ENCODE data around the gene STAG3.

The STAG3 gene

DNA sequence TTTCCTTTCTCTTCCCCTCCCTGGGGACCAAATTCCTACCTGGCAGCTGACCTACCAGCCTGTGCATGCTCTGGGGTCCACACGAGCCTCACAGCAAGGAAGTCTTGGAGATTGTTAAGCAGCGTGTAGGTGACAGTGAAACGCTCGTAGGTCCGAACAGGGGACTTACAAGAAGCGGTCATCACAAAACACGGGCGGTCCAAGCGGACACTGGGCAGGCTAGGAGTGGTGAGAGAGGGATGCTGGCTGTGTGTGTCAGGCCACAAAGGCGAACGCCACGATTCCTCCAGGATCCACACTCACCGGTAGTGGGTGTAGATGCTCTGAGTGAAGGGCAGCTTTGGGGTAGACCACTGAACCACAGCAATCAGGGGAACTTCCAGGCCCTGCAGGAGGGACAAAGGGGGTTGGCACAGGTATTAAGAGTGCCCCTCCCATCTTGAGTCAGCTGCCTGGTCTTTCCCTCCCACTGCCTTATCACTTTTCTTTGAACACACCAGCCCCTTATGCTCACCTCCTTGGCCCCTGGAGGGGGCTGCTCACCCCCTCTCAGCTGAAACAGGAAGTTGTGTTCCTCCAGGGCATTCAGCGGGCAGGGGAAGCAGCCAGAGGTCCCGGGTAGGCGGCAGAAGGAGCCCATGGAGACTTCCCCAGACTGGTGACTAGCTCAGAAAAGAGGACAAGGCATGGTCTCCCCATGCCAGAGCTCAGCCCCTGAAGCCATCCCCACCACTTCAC is 21.2 kb upstream of the STAG3 start:
- DNase-seq (ENCODE audit: low read depth), result no peak
- H3K4me3 ChIP-seq (ENCODE audit: low read length), result no peak overlapping the region
- no peak for TF ChIP-seq CTCF (IDR thresholded peaks at IDR 0.05; ENCODE audit: insufficient read depth, low read depth, low read length, missing control alignments)

GRCh38 chr7:100157069-100157333 is 20.7 kb upstream of the STAG3 start:
- no peak for TF ChIP-seq CTCF (IDR thresholded peaks at IDR 0.05; ENCODE audit: insufficient read depth, low read depth, low read length, missing control alignments)
- no peak for DNase-seq (ENCODE audit: low read depth)
- H3K4me3 ChIP-seq (ENCODE audit: low read length), result peak overlapping the region; percentile 59

DNA sequence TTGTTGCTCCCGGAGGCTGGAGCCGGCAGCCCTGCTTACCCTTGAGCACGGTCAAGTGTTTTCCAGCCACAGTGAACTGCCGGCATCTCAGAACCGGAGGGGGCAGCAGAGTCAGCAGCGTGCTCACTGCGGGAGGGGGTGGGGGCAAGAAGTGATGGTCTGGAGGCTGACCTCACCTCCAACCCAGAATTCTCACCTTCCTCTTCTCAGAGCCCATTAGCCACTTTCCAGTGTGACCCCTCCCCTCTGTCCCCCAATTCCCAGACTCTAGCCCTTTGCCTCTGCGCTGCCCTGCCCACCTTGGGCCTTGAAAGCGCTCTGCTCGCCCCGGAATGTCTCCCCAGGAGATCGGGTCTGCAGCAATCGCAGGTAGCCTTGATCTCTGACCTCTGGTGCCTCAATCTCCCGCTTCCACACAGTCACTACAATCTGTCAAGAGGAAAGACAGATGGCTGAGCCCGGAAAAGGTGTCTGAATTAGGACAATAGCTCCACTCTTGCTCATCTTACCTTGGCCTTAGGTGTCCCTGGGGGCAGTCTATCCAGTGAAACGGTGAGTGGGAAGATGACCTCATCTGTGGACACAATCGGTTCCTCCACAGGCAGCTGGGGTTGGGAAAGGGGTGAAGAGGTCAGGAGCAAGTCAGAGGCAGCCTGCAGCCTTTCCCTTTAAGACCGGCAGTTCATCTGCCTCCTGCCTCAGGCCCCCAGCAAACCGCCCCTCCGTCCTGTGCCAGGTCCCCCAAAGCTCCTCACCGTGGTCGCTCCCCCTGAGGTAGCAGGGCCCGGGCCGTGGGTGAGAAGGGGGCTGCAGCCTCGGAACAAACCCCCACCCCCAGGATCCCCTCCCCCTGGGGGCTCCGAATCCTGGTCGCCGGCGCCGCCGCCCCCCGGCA is 20.1 kb upstream of the STAG3 start:
- peak overlapping the region; percentile 59 for H3K4me3 ChIP-seq (ENCODE audit: low read length)
- peak; percentile 71 for DNase-seq (ENCODE audit: low read depth)
- peak; percentile 10 for TF ChIP-seq CTCF (IDR thresholded peaks at IDR 0.05; ENCODE audit: insufficient read depth, low read depth, low read length, missing control alignments)

- TF ChIP-seq CTCF (IDR thresholded peaks at IDR 0.05; ENCODE audit: insufficient read depth, low read depth, low read length, missing control alignments), result no peak
- peak within 1 kb of the TSS; percentile 59 for H3K4me3 ChIP-seq (ENCODE audit: low read length)
- DNase-seq (ENCODE audit: low read depth), result peak; percentile 80
Measured at GRCh38 chr7:100158229-100159098, 19.3 kb upstream of the STAG3 start, which contains the start of gene TRAPPC14. TRAPPC14 (minus strand) TSS chr7:100158723; CDS start chr7:100158499, 224 bp downstream.

DNA sequence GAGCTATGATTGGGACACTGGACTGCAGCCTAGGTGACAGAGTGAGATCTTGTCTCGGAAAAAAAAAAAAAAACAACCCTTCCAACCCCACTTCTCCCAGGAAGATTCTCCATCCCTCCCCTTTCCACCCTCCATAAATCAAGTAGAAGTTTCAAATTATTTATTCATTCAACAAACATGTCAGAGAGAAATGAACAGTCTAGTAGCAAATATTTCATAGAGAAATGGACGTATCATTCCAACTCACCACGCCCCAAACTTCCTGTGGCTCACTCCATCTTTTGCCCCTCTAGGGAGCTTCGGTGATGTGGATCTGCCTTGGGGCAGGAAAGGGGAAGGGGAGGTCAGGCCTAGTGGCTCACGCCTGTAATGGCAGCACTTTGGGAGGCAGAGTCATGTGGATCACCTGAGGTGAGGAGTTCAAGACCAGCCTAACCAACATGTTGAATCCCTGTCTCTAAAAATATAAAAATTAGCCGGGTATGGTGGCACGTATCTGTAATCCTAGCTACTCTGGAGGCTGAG is 18.6 kb upstream of the STAG3 start:
- TF ChIP-seq CTCF (IDR thresholded peaks at IDR 0.05; ENCODE audit: insufficient read depth, low read depth, low read length, missing control alignments), result no peak
- H3K4me3 ChIP-seq (ENCODE audit: low read length), result peak overlapping the region; percentile 59
- DNase-seq (ENCODE audit: low read depth), result no peak

DNA sequence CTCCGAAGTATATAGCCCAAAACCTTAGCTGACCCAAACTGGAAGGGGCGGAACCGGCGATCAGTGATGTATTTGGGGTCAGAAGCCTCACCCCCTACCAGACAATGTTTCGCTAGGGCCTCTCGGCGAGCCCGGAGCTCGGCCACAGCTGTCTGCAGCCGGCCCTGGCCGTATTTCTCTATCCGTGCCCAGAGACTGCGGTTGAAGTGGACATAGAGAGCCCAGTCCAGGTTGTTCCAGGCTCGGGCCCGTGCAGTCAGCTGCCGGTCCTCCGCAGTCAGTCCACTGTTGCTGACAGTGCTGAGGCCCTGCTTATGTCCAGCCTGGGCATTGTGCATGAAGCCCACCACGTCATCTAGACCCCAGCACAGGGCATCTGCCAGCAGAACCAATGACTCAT is 17.7 kb upstream of the STAG3 start:
- DNase-seq (ENCODE audit: low read depth), result no peak
- TF ChIP-seq CTCF (IDR thresholded peaks at IDR 0.05; ENCODE audit: insufficient read depth, low read depth, low read length, missing control alignments), result no peak
- H3K4me3 ChIP-seq (ENCODE audit: low read length), result no peak overlapping the region

Measured in epithelial cell of esophagus (primary cell).